ENCODE measurements around the gene SPTBN1.

GRCh38 chr2:54678719-54679118 lies 222.6 kb downstream of the SPTBN1 start:
- TF ChIP-seq CTCF (conservative IDR thresholded peaks at IDR 0.05; ENCODE audit: low read depth, low read length) = no peak
- TF ChIP-seq EZH2 (IDR thresholded peaks at IDR 0.05; ENCODE audit: low read length, unreplicated experiment) = no peak
- no peak for TF ChIP-seq EZH2phosphoT487 (IDR thresholded peaks at IDR 0.05; ENCODE audit: borderline replicate concordance, low read length)

All from PC-3 (cell line).